ENCODE results near the gene P2RX5.

GRCh38 chr17:3636908-3637373 is 59.0 kb downstream of the P2RX5 start:
- no peak for TF ChIP-seq CTCF (IDR thresholded peaks at IDR 0.05)
- no peak for TF ChIP-seq REST (IDR thresholded peaks at IDR 0.05; ENCODE audit: insufficient read depth in 1 of 2, low read depth in 2 of 2, low read length in 1 of 2)

Data from Panc1 (cell line).